GM19035 (cell line): ENCODE data around the gene OR4F15.

Experiments
- ATAC-seq: cut with Tn5 transposase; IDR thresholded peaks from one replicate; pipeline ENCODE4 v1.9.1; 2021; ENCODE audit not compliant: unreplicated experiment

Gene OR4F15

DNA sequence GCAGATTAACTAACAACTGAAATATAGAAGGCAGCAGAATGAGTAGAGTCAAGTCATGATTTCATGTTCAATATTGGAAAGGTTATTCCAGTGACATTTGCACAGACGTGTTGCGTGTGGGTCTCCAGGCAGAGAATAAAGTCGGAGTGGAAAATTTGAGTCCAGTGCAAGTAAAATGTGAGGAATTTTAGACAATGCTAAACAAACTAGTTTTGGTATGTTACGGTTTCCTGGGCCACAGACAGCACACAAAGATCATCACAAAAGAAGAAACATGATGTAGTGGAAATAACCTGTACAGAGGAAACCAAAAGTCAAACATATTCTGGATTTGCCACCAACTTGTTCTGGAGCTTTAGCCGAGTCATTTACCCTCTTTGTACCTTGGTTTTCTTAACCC, 8.3 kb upstream of the OR4F15 start:
- no peak for ATAC-seq

DNA sequence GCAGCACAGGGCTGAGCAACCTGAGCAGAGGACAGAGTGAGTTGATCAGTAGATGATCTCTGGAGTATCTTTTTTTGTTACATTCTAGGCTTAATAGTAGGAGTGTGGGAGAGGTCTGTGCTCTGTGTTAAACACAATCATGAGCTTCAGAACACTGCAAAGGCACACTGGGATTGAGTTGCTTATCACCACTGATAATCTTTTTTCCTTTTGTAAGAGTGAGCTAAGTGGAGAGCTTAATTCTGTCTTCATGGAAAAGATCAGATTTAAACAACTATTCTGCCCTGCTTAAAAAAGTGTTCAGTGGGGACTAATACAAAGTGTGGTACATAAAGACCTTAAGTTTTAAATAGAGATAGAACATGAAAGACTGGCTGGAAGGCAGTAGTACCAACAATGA, 7.6 kb upstream of the OR4F15 start:
- ATAC-seq: no peak

DNA sequence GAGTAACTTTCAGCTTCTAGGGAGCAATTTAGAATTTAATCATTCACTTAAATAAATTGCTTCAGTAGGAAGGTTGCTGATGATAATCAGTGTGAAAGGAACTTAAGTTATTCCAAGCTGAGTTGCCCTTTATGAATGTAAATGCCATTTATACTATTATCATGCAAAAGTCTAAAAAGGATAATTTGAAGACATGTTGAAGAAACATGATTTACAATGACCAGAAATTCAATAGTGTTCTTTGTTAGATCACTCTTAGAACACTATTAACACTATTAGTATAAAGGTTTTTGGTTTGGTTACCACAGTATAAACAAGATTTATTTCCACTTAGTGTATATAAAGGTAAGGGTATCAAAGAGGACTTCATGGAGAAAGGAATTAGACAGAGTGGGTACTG, 7.1 kb upstream of the OR4F15 start:
- ATAC-seq: no peak

DNA sequence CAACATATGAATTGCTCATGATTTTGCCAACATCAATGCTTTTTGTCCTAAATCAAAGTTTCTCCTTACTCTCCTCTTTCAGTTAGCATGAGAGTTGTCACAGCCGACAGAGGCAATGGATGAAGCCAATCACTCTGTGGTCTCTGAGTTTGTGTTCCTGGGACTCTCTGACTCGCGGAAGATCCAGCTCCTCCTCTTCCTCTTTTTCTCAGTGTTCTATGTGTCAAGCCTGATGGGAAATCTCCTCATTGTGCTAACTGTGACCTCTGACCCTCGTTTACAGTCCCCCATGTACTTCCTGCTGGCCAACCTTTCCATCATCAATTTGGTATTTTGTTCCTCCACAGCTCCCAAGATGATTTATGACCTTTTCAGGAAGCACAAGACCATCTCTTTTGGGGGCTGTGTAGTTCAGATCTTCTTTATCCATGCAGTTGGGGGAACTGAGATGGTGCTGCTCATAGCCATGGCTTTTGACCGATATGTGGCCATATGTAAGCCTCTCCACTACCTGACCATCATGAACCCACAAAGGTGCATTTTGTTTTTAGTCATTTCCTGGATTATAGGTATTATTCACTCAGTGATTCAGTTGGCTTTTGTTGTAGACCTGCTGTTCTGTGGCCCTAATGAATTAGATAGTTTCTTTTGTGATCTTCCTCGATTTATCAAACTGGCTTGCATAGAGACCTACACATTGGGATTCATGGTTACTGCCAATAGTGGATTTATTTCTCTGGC, 6.2 kb upstream of the OR4F15 start:
- ATAC-seq: no peak

DNA sequence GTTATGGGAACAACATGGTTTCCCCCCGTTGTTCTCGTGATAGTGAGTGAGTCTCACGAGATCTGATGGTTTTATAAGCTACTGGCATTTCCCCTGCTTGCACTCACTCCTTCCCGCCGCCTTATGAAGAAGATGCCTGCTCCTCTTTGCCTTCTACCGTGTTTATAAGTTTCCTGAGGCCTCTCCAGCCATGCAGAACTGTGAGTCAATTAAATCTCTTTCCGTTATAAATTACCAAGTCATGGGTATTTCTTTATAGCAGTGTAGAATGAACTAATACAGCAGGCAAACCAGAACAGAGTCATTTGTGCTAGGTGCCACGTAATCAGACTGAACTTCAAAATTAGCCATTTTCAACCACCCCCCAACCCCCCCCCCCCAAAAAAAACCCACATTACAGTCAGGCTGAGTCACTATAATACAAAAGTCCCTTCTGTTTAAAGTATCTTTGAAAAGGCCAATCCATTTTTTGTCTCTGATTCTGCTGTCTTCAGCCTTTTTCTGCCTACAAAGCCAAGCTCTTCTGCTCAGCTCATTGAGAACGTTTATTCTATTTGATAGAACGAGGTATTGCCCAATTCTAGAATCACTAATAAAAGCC, 4.6 kb upstream of the OR4F15 start:
- no peak for ATAC-seq

DNA sequence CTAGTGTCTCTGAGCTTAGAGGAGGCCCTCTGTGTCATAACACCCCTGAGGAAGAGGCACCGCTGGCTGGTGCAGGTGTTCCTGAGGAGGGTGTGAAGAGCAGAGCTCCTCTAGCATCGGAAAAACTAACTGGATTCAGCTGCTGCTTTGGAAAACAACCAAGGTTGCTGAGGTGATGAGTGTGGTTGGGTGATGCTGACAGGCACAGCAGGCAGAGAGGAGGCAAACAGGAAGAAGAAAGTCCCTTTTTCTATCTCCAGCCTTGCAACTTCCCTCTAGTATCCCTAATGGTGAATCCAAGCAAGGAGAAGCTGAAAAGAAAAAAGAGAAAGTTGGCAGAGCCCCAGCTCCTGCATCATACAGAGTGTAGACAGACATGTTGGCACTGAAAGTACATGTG, 3.8 kb upstream of the OR4F15 start:
- ATAC-seq: no peak

DNA sequence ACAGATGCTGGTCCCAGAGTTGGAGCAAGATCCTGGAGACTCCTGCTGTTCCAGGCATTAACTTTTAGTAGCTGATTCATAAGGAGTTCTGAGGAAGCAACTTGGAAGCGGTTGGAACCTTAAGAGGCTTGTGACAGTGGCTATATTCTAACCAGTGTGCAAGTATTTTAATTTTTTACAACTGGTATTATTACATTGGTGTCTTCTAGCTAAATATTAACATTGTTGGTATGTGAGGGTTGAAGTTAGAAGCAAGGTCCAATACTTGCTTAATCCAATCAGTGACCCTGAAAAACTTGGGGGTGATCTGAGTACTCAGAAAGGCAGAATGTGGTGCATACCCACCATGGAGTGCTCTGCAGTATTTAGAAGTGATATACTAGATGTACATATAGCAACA, 1.5 kb upstream of the OR4F15 start:
- no peak for ATAC-seq

DNA sequence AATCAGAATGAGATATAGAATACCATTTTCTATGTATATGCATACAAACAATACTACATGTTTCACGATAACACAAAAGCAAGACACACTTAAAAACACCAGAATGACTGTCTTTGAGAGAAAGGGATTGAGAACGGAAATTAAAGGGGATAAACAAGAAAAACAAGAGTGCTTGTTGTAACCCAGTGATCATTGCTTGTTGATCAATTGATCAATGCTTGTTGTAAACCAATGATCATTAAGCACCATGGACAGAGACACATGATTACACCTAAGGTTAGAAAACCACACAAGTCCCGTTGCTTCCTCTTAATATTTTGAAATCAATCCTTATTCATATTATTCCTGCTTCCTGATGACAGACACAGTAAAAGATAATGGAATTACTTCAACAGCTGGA, 1.1 kb upstream of the OR4F15 start:
- no peak for ATAC-seq

DNA sequence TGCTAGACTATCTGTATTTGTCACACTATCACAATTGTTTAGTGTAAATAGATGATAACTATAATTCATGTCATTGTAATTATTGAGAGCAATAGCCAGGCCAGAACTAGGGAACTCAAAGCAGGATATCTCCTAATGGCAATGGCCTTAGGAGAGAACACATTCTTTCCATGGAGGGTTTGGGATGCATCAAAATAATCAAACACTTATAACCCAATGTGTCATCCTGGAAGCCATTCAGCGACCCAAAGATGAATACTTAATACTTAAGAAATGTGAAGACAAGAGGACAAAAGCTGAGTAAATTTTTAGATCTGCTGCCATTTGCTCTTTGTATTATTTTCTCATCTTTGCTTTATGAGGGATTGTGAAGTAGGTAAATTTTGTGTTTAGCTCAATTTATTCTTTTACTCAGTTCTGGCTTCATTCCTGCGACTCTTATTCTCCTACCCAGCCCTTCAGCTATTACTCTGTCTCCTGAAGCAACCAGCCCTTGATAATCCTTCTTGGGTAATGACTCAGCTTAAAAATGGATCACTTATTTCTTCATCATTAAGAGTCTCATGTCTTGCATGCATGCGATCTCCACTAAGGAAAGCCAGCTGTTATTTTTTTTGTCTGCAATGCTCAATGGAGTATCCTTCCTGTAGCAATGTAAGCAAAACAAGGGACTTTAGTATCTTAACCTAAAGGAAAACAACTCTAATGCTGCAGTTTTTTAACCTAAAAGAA, 2.0 kb downstream of the OR4F15 start:
- ATAC-seq: no peak

DNA sequence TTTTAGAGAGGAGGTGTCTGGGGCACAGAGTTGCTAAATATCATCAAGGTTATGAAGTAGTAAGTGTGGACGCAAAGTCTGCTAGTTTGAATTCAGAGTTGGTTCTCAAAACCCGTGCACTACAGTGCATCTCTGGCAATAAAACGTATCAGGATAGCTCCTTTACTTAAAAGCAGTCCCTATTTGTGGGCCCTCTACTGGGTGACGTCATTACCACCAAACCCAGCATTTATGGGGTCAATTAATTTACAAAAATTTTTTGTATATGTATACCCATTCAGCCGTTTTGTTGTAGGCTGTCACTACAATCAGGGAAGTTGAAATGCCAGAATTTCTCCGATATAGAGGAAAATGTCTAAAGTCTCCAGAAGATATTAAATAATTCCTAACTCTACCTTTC, 8.8 kb downstream of the OR4F15 start:
- ATAC-seq: no peak

DNA sequence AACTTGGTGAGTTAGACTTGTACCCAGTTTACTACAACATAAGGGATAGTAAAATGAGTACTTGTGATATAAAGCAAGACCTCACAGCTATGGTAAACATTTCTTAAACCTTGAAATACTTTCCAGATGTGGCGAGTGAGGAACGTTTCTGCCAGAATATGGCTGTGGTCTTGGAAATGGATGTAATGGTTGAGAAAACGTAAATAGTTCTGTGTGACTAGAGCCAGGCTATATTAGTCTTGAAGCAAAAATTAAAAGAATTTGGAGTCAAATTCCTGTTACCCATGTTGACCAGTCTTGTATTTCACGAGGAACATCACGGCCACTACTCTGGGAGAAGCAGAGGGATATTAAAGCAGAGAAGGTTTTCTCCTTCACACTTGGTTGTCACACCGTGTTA, 15.3 kb downstream of the OR4F15 start:
- ATAC-seq: no peak

DNA sequence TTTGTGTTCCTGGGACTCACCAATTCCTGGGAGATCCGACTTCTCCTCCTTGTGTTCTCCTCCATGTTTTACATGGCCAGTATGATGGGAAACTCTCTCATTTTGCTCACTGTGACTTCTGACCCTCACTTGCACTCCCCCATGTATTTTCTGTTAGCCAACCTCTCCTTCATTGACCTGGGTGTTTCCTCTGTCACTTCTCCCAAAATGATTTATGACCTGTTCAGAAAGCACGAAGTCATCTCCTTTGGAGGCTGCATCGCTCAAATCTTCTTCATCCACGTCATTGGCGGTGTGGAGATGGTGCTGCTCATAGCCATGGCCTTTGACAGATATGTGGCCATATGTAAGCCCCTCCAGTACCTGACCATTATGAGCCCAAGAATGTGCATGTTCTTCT, 16.8 kb downstream of the OR4F15 start:
- ATAC-seq: no peak

DNA sequence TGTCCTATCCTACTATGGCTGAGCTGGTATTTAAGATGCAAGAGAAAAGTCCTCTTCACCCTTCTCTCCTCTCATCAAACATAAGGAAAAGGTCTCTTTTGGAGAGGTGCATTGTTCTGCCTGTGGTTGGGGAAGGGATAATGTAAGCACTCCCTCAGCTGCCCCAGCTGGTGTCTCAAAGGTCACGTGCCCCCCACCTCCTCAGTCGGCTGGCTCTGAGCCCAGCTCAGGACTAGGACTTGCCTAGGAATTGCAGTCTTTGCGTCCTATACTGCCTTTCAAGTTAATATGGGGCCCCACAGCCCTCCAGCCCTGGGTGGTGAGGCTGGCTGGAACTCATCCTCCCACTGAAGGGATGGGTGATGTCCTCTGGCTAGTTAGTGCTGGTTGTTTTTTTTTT, 29.7 kb downstream of the OR4F15 start:
- no peak for ATAC-seq

DNA sequence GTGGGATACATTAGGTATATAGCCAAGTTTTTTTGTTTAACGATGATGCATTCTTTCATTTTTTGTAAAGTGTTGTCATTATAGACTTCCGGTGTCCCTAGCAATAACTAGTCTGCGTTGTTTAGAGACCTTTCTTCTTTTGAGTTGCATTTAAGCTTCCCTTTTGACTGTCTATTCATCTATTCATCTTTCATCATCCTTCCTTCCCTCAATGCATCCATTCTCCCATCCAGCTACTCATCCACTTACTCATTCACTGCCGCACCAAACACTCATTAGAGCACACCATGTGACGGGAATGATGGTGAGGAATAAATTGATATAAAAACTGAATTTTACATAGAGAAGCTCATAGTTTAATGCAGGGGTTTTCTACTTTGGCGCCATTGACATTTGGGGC, 32.9 kb downstream of the OR4F15 start:
- no peak for ATAC-seq

DNA sequence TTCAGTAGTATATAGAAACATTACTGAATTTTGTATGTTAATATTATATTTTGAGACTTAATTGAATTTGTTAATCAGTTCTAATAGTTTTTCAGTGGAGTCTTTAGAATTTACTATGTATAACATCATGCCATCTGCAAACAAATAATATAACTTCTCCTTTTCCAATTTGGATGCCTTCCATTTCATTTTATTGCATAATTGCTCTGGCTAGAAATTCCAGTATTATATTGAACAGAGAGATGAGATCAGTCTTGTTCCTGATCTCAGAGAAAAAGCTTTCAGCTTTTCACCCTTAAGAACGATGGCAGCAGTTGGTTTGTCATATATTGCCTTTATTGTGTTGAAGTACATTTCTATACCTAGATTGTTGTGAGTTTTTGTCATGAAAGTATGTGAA, 40.4 kb downstream of the OR4F15 start:
- ATAC-seq: no peak
